IPS-15b (cell line): ENCODE data around the gene ALG9.

Source experiments
- H3K27me3 ChIP-seq: one replicate; pipeline ENCODE4 v1.6.1; 2013; ENCODE audit warnings: low read length; ENCODE audit not compliant: control insufficient read depth, insufficient read depth
- H3K36me3 ChIP-seq: one replicate; pipeline ENCODE4 v1.6.1; 2013; ENCODE audit warnings: low read length; ENCODE audit not compliant: control insufficient read depth, insufficient read depth
- H3K4me1 ChIP-seq: one replicate; pipeline ENCODE4 v1.6.1; 2013; ENCODE audit warnings: mild to moderate bottlenecking, low read length; ENCODE audit not compliant: control insufficient read depth, insufficient read depth
- H3K4me3 ChIP-seq: one replicate; pipeline ENCODE4 v1.5.1; 2013; ENCODE audit warnings: low read depth, low read length
- H3K9ac ChIP-seq: one replicate; pipeline ENCODE4 v1.6.1; 2013; ENCODE audit warnings: low read depth, mild to moderate bottlenecking, low read length
- H3K9me3 ChIP-seq: one replicate; pipeline ENCODE4 v1.6.1; 2013; ENCODE audit warnings: mild to moderate bottlenecking, low read length; ENCODE audit not compliant: control insufficient read depth, insufficient read depth

The ALG9 gene

DNA sequence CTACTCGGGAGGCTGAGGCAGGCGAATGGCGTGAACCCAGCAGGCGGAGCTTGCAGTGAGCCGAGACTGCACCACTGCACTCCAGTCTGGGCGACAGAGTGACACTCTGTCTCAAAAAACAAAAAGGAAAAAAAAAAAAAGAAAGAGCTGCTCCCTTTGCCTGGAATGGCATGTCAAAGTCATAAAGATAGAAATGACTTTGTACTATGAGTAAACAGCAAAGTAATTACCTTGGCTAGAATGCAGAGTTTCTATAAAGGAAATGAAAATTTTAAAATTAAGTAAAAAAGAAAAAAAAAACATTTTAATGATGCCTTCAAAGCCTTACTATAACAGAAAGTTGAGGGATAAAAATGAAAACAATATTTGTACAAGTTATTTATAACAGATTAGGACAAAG lies 115.3 kb downstream of the ALG9 start:
- no peak overlapping the region for H3K9ac ChIP-seq
- no peaks in the 10 kb centered on the region for H3K9me3 ChIP-seq
- no peak overlapping the region for H3K4me3 ChIP-seq
- H3K4me1 ChIP-seq = no peaks in the 10 kb centered on the region
- H3K36me3 ChIP-seq = peaks cover 33% of the 10 kb centered on the region
- H3K27me3 ChIP-seq = no peaks in the 10 kb centered on the region

DNA sequence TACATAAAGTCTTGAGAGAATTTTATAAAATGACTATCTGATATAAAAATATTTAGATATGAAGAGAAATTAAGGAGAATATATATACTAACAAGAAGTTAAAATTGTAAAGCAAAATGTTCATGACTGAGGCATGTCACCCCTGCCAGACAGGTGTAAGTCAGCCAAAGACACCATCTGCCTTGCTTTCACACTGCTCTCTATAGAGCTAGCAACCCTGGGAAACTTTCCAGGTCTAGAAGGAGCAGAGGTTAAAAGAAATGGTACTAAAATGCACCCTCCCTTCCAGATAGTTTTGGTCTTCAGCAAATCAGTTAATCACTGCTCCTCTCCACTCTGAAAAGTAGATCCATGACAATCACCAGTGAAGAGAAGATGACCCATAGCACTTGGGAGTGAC lies 121.7 kb downstream of the ALG9 start:
- Histone ChIP-seq H3K4me1 (no peaks in the 10 kb centered on the region), H3K9ac (no peak overlapping the region), H3K4me3 (no peak overlapping the region), H3K9me3 (no peaks in the 10 kb centered on the region), H3K36me3 (peaks cover 17% of the 10 kb centered on the region), H3K27me3 (no peaks in the 10 kb centered on the region)

DNA sequence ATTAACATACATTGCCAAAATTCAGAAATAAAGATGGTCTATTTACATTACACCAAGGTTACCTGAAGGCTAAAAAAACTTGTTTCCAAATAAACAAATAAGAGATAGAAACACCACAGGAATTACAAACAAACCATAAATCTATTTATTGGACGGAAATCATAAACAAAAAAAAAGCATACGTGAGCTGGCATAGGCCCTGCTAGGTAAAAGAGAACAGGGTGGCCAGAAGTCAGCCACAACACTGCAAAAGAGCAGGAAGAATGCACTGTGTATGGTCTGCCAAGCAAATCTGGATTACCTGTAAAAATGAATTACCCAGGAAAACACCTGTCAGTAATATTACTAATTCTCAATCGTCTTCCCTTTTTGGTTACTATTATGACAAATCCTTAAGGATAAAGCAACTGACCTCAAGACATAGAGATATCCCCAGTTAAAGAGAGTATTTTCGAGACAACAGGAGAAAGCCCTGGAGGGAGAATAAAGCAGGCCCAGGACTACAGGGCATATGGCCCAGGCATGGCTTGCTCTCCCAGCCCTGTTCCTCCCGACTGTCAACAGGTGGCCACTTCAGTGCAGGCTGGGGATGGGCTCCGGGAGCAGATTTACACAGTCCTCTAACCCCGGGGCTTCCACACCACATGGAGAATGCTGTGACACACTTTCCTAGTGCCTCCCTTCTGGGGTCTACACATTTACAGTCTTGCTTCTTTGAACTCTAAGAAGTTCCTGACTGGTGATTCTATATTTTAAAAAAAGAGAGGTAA lies 123.2 kb downstream of the ALG9 start:
- Histone ChIP-seq H3K9me3 (no peaks in the 10 kb centered on the region), H3K27me3 (no peaks in the 10 kb centered on the region), H3K4me3 (no peak overlapping the region), H3K36me3 (peaks cover 8% of the 10 kb centered on the region), H3K9ac (no peak overlapping the region), H3K4me1 (no peaks in the 10 kb centered on the region)

DNA sequence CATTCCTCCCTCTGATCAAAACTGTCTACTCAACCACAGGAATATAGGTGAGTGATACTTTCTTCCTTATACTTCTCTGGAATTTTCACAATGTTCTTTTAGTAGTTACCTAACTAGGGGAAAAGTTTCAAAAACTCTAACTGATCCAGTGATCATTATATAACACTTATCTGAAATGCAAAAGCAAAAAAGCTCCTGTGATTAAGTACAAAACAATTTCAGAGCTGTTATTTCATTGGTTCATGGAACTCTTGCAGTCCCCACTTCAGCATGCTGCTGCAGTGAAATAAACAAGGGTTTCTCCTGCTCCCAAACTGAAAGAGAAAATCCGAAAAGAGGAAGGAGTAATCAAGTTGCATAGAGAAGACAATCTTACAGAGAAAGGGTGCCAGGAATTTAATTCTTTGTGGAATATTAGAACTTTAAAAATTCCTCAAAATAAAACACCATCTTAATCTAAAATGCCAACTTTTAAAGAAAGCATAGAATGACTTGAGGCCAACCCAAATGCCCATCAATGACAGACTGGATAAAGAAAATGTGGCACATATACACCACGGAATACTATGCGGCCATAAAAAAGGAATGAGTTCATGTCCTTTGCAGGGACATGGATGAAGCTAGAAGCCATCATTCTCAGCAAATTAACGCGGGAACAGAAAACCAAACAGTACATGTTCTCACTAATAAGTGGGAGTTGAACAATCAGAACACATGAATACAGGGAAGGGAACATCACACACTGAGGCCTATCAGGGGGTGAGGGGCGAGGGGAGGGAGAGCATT lies 125.5 kb downstream of the ALG9 start:
- peaks cover 4% of the 10 kb centered on the region for H3K36me3 ChIP-seq
- no peak overlapping the region for H3K9ac ChIP-seq
- H3K4me3 ChIP-seq = no peak overlapping the region
- H3K9me3 ChIP-seq = no peaks in the 10 kb centered on the region
- no peaks in the 10 kb centered on the region for H3K4me1 ChIP-seq
- H3K27me3 ChIP-seq = no peaks in the 10 kb centered on the region

DNA sequence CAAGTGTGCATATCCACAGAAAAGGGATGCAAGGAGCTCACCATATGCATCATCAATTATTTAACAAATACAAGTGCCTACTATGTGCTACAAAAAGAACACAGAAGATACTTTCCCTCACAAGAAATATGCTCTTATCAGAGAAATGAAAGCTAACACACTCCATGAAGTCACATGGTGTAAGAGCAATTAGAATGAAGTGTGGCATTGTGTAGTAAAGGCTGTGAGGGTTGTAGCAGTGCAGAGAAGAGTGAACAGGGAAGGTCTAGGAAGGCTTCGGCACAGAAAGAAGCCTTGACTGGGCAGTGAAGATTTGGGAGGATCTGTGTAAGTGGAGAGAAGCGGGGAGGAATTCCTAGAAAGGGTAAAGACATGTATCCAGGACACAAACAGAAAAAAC lies 127.7 kb downstream of the ALG9 start:
- Histone ChIP-seq H3K36me3 (peaks cover 4% of the 10 kb centered on the region), H3K4me3 (no peak overlapping the region), H3K9me3 (no peaks in the 10 kb centered on the region), H3K9ac (no peak overlapping the region), H3K4me1 (no peaks in the 10 kb centered on the region), H3K27me3 (no peaks in the 10 kb centered on the region)

DNA sequence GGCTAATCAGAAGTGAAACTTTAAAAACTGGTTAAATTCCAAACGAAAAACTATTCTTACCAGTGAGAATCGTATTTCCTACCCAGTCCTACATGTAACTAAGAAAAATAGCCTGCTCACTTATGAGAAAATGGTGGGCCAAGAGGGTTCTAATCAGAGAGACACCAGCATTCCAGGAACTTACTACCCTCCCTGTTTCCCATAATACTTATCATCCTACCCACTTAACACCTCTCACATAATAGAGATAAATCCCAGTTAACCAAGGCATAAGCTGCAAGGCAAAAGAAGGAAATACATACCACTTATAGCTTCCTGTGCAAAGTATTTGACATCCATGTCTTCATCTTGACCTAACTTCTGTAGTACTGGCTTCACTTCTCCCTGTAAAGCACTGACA lies 129.6 kb downstream of the ALG9 start:
- Histone ChIP-seq H3K9ac (no peak overlapping the region), H3K4me3 (no peak overlapping the region), H3K27me3 (no peaks in the 10 kb centered on the region), H3K36me3 (no peaks in the 10 kb centered on the region), H3K9me3 (no peaks in the 10 kb centered on the region), H3K4me1 (no peaks in the 10 kb centered on the region)

DNA sequence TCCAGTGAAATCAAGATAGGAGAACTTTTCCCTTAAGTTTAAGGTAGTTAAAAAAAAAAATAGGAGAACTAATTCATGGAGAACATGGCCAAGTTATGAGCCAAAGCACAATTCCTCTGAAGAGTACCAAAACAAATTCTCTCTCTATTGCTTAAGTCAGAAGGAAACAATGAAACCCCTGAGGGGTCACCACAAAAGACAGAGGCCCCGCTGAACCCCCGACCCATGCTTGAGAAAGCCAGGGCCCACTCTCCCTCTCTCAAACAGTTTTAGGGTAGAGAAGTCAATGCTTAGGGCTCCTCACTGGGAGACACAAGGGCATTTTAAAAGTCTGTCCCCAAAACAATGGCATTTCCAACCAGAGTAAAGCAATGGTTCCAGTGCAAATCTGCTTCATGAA lies 132.1 kb downstream of the ALG9 start:
- Histone ChIP-seq H3K4me3 (no peak overlapping the region), H3K9me3 (no peaks in the 10 kb centered on the region), H3K27me3 (no peaks in the 10 kb centered on the region), H3K36me3 (peaks cover 3% of the 10 kb centered on the region), H3K4me1 (no peaks in the 10 kb centered on the region), H3K9ac (no peak overlapping the region)

DNA sequence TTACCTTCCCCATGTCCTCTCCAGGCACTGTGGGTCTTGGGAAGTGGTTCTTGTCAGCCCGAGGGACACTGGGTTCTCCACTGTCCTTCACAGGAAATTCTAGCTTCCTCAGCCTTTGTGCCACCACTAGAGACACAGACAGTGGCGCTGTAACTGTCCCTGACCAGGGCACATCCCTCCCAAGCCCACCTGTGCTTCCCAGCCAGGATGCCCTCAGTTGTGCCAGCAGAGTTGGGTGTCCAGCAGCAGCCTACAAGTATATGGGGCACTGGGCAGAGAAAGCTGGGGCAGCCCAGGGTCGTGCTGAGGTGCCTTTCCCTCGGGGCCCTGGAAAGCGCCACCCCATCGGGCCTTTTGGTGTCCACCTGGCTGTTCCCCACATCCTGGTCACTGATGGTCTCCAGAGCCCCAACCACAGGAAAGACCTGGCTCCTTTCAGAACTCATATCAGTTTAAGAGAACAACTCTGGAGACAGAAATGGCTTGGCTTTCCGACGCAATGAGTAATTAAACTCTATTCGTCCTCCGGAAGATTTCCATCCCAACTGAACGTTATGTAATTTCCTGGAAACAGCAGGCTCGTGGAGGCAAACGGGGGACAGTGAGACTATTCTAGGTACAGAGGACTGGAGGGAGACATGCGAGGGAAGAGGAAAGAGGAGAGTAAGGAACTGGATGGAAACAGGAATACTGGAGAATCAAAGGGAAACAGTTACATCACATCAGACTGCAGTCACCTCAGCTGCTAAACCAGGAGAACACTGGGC lies 133.8 kb downstream of the ALG9 start:
- Histone ChIP-seq H3K9me3 (no peaks in the 10 kb centered on the region), H3K4me3 (no peak overlapping the region), H3K9ac (peak overlapping the region; percentile 9), H3K27me3 (no peaks in the 10 kb centered on the region), H3K36me3 (peaks cover 3% of the 10 kb centered on the region), H3K4me1 (no peaks in the 10 kb centered on the region)

DNA sequence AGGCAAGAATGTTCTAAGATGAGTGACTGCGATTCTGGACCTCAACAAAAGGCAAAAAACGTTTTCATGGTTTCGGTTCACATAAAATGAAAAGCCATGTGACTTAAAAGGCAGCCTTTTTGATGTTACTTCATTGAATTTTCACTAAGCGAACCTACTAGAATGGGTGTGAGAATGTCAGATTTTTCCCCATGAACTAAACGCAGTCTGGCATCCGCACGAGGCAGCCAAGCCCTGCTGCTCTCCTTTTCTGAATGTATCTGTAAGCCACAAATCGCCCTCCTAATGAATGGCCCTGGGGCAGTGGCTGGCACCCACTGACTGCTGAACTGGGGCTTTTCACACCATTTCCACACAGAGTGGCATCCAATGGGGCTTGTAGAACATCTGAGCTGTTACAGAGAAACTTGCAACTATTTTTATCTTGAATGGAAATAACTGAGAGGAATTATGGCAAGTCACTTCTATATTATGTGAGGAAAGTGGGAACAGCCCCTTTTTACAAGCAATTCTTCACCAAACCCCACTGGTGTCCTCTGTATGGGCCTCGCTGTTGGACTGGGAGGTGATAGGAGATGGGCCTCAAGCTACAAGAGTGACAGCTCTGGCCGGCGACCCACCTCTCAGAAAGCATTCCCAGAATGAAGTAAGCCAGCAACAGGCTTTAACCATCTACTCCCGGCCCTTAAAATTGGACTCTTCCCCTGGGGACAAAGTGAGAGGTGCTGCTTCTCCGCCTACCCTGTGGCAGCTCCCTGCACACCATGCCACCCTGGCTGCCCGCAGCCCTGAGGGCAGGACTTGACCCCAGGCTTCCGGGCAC lies 134.5 kb downstream of the ALG9 start:
- H3K4me1 ChIP-seq = no peaks in the 10 kb centered on the region
- H3K9me3 ChIP-seq = no peaks in the 10 kb centered on the region
- H3K27me3 ChIP-seq = no peaks in the 10 kb centered on the region
- H3K36me3 ChIP-seq = peaks cover 3% of the 10 kb centered on the region
- no peak overlapping the region for H3K4me3 ChIP-seq
- peak overlapping the region; percentile 42 for H3K9ac ChIP-seq
